RPMI7951 (cell line): ENCODE data around the gene KIF18B. TPM values are rescaled to one million over a fixed set of nuclear protein-coding genes. Genes with fewer than 3 reads are reported as not detected.

Source experiments
- DNase-seq: peaks from one replicate; pipeline ENCODE4 v3.0.0-alpha.2; 2012; ENCODE audit warnings: low read depth
- total RNA-seq: library from RNA; depleted of rRNA; stranded (reverse); fragments of >200 nt; shearing (Covaris generic); gene quantifications from 2 replicates; pipeline ENCODE4 v1.2.3, GENCODE V29; 2014

The KIF18B gene
- total RNA-seq, 1 experiment from 2014 or later = 7.2 TPM

DNA sequence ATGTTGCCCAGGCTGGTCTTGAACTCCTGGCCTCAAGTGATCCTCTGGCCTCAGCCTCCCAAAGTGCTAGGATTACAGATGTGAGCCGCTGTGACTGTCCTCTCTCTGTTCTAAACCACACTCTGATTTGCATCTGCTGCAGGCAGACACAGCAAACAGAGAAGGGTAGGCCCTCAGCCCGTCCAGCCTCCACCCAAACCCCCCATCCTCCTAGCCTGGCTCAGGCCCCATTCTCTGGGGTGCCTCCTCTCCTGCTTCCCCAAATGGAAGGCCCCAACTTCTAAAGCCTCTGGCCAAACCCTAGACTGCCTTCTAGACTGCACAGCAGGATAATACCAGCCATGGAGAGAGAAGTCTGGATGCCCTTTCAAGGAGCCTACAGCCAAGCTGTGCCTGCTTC is 28.2 kb downstream of the KIF18B start:
- no peak for DNase-seq

- no peak for DNase-seq
Measured at GRCh38 chr17:44918006-44918405, 29.6 kb downstream of the KIF18B start.

DNA sequence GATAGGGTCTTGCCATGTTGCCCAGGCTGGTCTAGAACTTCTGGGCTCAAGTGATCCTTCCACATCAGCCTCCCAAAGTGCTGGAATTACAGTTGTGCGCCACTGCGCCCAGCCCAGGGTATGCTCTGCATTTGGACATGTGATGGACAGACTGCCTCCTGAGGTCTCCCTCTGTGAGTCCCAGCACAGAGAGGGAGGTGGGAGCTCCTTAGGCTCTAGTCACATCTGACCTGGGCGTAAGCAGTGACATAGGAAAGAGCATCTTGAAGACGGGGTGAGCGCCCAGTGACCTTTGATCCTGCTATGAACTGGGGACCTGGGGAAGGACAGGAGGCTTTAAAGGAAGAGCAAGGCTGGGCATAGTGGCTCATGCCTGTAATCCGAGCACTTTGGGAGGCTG is 30.1 kb downstream of the KIF18B start:
- no peak for DNase-seq

- peak; percentile 69 for DNase-seq
Measured at GRCh38 chr17:44916781-44917241, 30.8 kb downstream of the KIF18B start.

DNA sequence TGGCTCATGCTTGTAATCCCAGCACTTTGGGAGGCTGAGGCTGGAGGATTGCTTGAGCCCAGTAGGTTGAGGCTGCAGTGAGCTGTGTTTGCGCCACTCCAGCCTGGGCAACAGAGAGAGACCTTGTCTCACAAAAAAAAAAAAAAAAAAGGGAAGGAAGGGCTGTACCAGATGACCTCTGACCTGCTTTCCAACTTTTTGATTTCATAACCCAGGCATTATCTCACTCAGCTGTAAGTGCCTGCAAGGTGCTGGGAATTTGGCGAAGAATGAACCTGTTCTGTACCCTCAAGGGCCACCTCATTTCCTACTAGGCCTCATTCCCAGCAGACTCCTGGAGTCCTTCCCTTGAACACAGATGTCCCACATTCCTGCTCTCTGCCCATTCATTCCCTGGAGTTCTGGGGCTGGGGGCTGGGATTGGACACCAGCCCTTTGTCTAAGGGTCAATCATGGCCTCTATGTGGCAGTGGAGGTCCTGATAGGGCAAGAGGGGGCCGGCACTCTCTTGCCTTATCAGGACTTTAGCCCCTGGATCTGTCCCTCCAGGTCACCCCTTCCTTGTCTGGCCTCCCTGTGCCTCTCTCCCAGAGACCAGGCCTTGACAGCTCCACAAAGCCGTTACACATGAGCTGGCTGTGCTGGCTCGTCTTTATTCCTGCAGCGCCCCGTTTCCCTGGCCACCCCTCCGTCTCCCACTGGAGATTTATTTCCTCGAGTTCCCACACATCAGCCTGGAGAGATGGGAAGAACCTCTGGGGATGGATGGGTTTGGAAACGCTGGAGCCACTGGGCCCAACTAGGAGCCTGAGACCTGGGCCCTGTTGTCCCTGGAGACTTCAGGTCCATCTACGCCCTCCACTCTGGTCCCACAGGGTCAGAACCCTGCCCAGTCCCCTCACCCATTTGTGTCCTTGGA is 31.5 kb downstream of the KIF18B start:
- no peak for DNase-seq

GRCh38 chr17:44915321-44915726 is 32.2 kb downstream of the KIF18B start, which contains the start of gene GFAP:
Gene GFAP, minus strand, starts transcription at chr17:44915500. Its CDS starts 14 bp downstream, at chr17:44915486.
- no peak for DNase-seq

DNA sequence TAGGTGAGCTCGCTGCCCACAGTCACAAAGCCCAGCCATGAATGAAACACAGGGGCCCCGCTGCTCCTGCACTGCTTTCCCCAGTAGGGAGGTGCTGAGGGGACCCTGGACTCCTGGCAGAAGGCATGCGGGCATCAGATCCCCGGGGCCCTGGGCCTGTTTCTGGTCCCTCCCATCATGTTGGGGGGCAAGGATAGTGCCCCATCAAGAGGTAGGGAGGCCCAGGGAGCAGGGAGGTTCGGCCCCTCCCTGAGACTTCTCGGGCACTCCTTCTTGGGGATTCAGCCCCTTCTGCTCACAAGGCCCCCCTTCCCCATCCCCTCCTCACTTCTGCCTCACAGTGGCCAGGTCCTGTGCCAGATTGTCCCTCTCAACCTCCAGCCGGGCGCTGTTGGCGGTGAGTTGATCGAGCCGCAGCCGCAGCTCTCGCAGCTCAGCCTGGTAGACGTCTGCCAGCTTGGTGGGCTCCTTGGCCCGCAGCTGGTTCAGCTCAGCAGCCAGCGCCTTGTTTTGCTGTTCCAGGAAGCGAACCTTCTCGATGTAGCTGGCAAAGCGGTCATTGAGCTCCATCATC is 32.8 kb downstream of the KIF18B start:
- DNase-seq = no peak

DNA sequence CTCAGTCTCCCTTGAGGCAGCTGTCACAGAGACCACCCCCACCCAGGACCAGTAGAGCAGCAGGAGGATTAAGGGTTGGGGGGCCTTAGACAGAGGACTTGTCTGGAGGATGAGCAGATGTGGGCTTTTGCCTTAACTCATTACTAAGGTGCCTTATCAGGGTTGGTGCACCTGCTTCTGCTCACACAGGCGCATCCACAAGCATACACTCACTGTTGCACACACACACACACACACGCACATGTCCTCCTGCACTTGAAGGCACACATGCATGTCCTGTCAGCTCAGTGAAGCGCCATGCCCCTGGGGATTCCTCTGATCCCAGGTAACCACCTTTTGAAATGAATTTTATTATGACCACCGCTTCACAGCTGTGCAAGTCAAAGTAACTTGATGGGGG is 33.4 kb downstream of the KIF18B start:
- no peak for DNase-seq

DNA sequence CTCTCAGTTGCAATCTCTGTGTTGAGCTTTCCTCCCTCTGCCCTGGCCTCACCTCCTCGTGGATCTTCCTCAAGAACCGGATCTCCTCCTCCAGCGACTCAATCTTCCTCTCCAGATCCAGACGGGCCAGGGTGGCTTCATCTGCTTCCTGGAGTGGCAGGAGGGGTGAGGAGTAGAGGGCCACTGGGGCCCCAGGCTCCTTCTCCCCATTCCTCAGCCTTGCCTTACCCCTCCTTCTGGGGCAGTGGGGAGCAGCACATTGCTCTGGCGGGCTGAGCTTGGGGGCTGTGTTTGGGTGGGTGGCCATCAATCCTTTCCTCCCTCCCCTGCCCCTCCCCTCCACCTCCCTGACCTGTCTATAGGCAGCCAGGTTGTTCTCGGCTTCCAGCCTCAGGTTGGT is 33.9 kb downstream of the KIF18B start:
- no peak for DNase-seq

DNA sequence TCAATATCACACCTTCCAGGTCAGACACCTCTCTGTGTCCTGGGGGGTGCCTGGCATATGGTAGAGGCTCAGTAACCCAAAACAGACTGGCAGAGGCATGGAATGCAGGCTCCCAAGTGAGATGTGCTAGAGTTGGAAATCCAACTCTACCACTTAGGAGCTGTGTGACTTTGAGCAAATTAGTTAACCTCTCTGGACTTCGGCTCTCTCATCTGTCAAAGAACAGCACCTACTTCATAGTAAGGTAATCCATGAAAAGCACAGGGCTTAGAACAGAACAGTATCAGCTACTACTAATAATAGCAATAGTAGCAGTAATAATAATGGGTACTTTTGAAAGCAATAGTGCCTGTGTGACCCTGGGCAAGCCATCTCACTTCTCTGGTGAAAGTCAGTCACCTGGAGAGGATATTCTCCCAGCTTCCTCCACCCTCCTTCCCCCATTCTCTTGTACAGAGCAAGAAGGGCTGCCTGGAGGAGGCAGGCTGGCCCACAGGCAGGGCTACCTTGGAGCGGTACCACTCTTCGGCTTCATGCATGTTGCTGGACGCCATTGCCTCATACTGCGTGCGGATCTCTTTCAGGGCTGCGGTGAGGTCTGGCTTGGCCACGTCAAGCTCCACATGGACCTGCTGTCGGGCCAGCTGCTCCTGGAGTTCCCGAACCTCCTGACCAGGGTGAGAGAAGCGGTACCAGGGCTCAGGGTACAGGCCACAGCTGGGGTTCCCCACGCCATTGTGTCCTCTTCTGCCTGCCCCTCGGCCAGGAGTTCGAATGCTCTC is 34.6 kb downstream of the KIF18B start:
- DNase-seq = no peak

- no peak for DNase-seq
Measured at GRCh38 chr17:44911133-44912001, 36.2 kb downstream of the KIF18B start.

DNA sequence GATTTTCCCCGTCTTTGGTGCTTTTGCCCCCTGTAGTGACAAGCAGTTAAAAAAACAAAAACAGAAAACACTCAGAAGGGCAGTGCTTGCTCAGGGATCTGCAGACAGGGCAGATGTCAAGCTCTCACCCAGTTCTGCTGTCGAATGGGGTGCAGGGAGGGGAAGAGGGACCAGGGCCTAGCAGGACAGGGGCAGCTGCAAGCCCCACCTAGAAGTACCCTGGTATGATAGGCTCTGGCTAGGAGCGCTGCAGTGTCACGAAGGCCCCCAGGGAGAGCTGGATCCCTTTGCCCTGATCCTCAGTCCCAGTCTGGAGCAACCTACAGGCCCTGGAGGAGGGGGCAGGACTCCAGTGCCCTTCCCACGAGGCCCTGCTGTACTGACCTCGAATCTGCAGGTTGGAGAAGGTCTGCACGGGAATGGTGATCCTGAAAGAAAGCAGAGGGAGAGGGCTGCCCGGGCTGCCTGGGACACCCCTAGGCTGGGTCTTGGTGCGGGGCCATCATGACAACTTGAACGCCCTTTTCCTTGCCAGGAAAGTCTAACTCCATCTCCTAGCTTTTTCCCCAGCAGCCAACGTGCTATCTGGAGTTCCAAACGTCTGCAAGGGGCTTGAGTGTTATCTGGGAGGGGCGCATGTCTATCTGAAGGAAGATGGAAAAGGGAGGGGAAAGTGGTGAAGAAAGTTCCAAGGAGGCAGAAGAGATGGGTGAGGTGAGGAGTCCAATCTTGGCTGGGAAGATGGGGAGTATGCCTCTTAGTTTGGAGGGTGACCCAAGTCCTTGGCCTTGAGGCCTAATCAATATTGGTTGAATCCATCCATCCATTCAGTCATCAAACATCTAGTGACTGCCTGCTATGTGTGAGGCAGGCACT is 37.1 kb downstream of the KIF18B start:
- DNase-seq = no peak

- DNase-seq = peak; percentile 90
Measured at GRCh38 chr17:44909681-44910144, 37.9 kb downstream of the KIF18B start.

- no peak for DNase-seq
Measured at GRCh38 chr17:44908761-44909326, 38.7 kb downstream of the KIF18B start.

- DNase-seq = no peak
Measured at GRCh38 chr17:44907729-44908470, 39.7 kb downstream of the KIF18B start.

DNA sequence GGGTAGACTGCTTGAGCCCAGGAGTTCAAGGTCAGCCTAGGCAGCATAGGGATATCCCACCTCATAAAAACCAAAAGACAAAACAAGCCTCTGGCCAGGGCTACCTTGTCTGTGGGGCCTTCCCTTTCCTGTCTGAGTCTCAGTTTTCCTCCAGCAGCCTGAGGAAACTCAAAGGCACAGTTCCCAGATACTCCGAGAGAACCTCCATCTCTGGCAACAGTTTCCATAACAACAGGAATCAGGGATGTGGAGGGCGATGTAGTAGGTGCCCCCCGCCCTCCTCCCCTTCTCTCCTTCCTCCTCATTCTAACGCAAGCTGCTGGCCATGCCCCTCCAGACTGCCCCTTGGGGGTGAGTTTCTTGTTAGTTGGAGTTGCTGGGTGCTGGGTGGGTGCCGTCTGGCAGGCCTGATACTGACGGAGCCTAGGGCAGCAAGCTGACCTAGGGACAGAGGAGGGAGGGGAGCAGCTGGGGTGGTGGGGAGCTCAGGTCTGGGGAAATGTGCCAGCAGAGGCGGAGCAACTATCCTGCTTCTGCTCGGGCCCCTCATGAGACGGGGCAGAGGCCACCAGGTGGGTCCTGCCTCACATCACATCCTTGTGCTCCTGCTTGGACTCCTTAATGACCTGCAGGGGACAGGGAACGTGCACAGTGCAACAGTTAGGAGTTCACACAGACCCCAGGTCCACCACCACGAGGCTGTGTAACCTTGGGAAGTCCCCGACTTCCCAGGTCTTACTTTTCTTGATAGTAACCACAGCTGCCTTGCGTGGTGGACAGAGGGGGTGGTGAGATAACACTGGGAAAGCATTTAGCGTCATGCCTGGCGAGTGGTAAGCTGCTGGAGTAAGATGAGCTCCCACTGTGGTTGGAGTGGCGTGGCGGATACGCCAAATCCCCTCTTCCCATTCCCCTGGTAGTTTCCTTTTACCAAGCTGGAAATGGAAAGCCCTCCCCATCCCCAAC is 40.5 kb downstream of the KIF18B start:
- DNase-seq = no peak

DNA sequence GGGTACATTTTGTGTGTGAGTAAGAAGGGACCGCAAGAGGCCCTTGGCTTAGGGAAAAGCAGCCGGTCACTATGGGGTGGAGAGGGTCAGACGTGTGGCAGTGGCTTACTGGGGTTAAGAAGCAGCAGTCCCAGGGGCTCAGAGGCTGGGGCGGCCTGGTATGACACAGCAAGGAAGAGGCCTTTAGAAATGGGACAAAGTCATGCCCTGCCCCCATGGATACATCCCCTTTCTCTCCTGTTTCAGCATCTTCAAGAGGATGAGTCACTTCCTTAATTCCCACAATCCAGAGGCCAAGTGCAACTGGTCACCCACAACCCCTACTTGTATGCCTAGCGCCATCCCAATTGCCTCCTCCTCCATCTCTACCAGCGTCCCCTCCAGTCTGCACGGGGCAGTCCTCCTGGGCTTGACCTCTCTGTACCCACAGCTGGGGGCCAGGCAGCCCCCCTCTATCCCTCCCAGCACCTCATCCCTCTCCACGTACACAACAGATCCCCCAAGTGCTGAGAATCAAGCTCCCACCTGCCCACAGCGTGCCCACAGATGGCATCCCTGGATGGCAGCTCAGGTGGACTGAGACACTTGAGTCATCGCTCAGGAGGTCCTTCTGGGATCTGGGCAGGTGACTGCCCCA is 41.4 kb downstream of the KIF18B start:
- DNase-seq = peak; percentile 95
